Endothelial cell (in vitro differentiated cells): ENCODE results near the gene THSD7A. TPM values are rescaled to one million over a fixed set of nuclear protein-coding genes. Genes with fewer than 3 reads are reported as not detected.

Experiments
- DNase-seq: peaks from one replicate; pipeline ENCODE4 v3.0.0; 2021; ENCODE audit warnings: low spot score
- H3K27ac Mint-ChIP-seq: one replicate; pipeline ENCODE4 v1.8.0; 2021; ENCODE audit warnings: mixed read lengths, inconsistent platforms; ENCODE audit not compliant: unreplicated experiment
- H3K27me3 Mint-ChIP-seq: one replicate; pipeline ENCODE4 v1.8.0; 2021; ENCODE audit warnings: mild to moderate bottlenecking, moderate library complexity, mixed read lengths, inconsistent platforms; ENCODE audit not compliant: unreplicated experiment
- H3K36me3 Mint-ChIP-seq: one replicate; pipeline ENCODE4 v1.8.0; 2021; ENCODE audit warnings: mild to moderate bottlenecking, low read depth, mixed read lengths, inconsistent platforms; ENCODE audit not compliant: unreplicated experiment
- H3K4me1 Mint-ChIP-seq: one replicate; pipeline ENCODE4 v1.8.0; 2021; ENCODE audit warnings: mild to moderate bottlenecking, mixed read lengths, inconsistent platforms; ENCODE audit not compliant: unreplicated experiment
- H3K4me3 Mint-ChIP-seq: one replicate; pipeline ENCODE4 v1.8.0; 2021; ENCODE audit warnings: mild to moderate bottlenecking, mixed read lengths, inconsistent platforms; ENCODE audit not compliant: unreplicated experiment
- H3K9me3 Mint-ChIP-seq: one replicate; pipeline ENCODE4 v1.8.0; 2021; ENCODE audit warnings: mixed read lengths, inconsistent platforms; ENCODE audit not compliant: unreplicated experiment
- total RNA-seq: library from RNA; stranded (reverse); fragmentation: NEBNext Ultra II Directional; extraction: Animal tissue kit (Norgen Biotek cat#: 25700); gene quantifications from one replicate; pipeline ENCODE4 v1.2.1, GENCODE V29; 2021; ENCODE audit not compliant: unreplicated experiment
- TF ChIP-seq, protein P1 (sequence below): fragments of 200-600 bp; sonication (generic); IDR thresholded peaks from one replicate; pipeline ENCODE4 v1.5.0; 2021; ENCODE audit warnings: antibody characterized with exemption; ENCODE audit not compliant: unreplicated experiment

The THSD7A gene
- total RNA-seq, 1 donor from 2014 or later, result 28.7 TPM

DNA sequence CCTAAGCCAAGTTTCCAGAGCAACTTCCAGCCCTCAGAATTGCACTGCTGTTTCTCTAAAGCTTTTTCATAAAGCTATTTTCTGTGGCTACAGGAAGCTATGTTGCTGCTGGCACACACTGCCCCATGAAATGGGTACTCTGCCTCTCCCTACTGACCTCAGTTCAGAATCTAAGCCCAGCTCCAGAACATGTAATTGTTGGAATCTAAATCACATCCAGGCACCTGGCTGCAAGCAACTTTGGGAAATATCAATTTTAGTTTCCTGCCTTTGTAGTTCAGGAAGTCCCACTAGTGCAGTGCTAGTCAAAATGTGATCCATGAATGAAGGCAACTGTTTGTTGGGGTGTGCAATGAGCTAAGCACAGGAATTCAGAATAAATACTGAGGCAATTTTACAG, 226.2 kb downstream of the THSD7A start:
- H3K27me3 Mint-ChIP-seq, result peaks cover under 1% of the 10 kb centered on the region
- H3K4me1 Mint-ChIP-seq, result peaks cover 13% of the 10 kb centered on the region
- H3K4me3 Mint-ChIP-seq, result no peak overlapping the region
- TF ChIP-seq, protein P1, sequence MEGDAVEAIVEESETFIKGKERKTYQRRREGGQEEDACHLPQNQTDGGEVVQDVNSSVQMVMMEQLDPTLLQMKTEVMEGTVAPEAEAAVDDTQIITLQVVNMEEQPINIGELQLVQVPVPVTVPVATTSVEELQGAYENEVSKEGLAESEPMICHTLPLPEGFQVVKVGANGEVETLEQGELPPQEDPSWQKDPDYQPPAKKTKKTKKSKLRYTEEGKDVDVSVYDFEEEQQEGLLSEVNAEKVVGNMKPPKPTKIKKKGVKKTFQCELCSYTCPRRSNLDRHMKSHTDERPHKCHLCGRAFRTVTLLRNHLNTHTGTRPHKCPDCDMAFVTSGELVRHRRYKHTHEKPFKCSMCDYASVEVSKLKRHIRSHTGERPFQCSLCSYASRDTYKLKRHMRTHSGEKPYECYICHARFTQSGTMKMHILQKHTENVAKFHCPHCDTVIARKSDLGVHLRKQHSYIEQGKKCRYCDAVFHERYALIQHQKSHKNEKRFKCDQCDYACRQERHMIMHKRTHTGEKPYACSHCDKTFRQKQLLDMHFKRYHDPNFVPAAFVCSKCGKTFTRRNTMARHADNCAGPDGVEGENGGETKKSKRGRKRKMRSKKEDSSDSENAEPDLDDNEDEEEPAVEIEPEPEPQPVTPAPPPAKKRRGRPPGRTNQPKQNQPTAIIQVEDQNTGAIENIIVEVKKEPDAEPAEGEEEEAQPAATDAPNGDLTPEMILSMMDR, result no peak
- H3K9me3 Mint-ChIP-seq, result no peaks in the 10 kb centered on the region
- DNase-seq, result no peak
- H3K36me3 Mint-ChIP-seq, result no peaks in the 10 kb centered on the region
- no peak overlapping the region for H3K27ac Mint-ChIP-seq

GRCh38 chr7:11604505-11604904, 227.5 kb downstream of the THSD7A start:
- no peaks in the 10 kb centered on the region for H3K9me3 Mint-ChIP-seq
- no peak overlapping the region for H3K27ac Mint-ChIP-seq
- H3K4me1 Mint-ChIP-seq, result peaks cover 8% of the 10 kb centered on the region
- peaks cover 2% of the 10 kb centered on the region for H3K27me3 Mint-ChIP-seq
- TF ChIP-seq, protein P1, result no peak
- H3K4me3 Mint-ChIP-seq, result no peak overlapping the region
- DNase-seq, result no peak
- H3K36me3 Mint-ChIP-seq, result no peaks in the 10 kb centered on the region

- TF ChIP-seq, protein P1, result no peak
- Mint-ChIP-seq H3K36me3 (peaks cover 11% of the 10 kb centered on the region), H3K4me3 (no peak overlapping the region), H3K9me3 (no peaks in the 10 kb centered on the region), H3K4me1 (peaks cover 8% of the 10 kb centered on the region), H3K27me3 (peaks cover 2% of the 10 kb centered on the region), H3K27ac (no peak overlapping the region)
- no peak for DNase-seq
These were observed 230.2 kb downstream of the THSD7A start for GRCh38 chr7:11601761-11602160.

DNA sequence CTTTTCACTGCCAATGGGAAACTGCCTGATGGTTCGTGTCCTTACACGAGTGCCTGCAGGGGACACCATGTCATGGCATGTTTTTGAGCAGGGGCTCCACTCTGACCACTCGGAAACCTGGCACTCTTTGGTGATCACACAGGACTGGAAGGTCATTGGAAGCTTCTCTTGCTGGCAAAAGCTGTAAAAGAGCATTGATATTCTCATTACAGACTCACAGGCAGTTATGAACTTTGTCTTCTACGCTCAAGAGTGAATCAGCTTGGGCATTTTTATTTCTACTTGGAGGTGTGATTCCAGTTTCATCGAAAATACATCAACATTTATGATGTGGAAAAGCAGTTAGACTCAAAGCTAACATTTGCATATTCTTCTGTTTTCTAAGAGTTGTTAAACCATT, 238.7 kb downstream of the THSD7A start:
- H3K9me3 Mint-ChIP-seq, result no peaks in the 10 kb centered on the region
- H3K4me1 Mint-ChIP-seq, result peaks cover 30% of the 10 kb centered on the region
- H3K4me3 Mint-ChIP-seq, result no peak overlapping the region
- peak overlapping the region; percentile 1 for H3K27ac Mint-ChIP-seq
- H3K36me3 Mint-ChIP-seq, result peaks cover 24% of the 10 kb centered on the region
- TF ChIP-seq, protein P1, result no peak
- DNase-seq, result no peak
- no peaks in the 10 kb centered on the region for H3K27me3 Mint-ChIP-seq

DNA sequence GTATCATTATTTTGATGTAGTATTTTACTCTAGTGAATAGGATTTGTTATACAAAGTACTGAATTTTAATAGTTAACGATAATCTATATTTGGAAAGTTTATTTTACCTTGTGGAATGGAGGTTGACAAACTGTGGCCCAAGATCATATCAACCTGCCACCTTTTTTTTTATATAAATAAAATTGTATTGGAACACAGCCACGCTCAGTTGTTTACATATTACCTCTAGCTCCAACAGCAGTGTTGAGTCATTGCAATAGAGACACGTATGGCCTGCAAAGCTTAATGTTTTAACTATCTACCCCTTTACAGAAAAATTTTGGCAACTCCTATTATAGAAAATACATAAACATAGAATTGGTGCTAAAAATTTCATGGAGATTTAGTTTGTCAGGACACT, 239.3 kb downstream of the THSD7A start:
- DNase-seq, result no peak
- Mint-ChIP-seq H3K4me1 (peaks cover 32% of the 10 kb centered on the region), H3K4me3 (no peak overlapping the region), H3K9me3 (no peaks in the 10 kb centered on the region), H3K27me3 (no peaks in the 10 kb centered on the region), H3K27ac (peak overlapping the region; percentile 49), H3K36me3 (peaks cover 19% of the 10 kb centered on the region)
- TF ChIP-seq, protein P1, result no peak
